GM13976 (cell line): ENCODE results near the gene RHCG.

ENCODE experiments used
- DNase-seq: peaks from one replicate; pipeline ENCODE4 v3.0.0; 2012; ENCODE audit warnings: low spot score
- in situ Hi-C: fragments of 300-500 bp; cut with MboI; formaldehyde crosslinking; loops from one replicate; pipeline ENCODE4 v1.12.0; 2022; ENCODE audit warnings: low sequenced_read_pairs, mixed read lengths, inconsistent platforms; ENCODE audit not compliant: unreplicated experiment
- TF ChIP-seq, protein P1 (sequence below): IDR thresholded peaks from 2 replicates; pipeline ENCODE4 v1.5.1; 2012; ENCODE audit warnings: borderline replicate concordance, mild to moderate bottlenecking; ENCODE audit not compliant: insufficient read depth; ENCODE audit errors: extremely low read depth, missing control alignments, control extremely low read depth

The RHCG gene

DNA sequence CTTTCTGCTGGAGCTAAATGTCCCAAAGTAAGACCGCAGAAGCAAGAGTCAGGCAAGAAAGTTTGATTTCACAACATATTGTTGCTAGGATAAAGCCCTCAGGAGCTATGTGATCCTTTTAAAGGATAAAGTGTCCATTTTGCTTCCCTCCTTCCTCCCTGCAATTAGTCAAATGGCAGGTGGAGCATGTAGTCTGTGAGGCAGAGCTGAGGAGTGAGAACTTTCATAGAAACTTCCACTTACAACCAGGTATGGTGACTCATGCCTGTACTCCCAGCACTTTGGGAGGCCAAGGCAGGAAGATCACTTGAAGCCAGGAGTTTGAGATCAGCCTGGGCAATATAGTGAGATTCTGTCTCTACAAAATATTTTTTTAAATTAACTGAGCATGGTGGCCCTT is 25.2 kb upstream of the RHCG start:
- TF ChIP-seq, protein P1, sequence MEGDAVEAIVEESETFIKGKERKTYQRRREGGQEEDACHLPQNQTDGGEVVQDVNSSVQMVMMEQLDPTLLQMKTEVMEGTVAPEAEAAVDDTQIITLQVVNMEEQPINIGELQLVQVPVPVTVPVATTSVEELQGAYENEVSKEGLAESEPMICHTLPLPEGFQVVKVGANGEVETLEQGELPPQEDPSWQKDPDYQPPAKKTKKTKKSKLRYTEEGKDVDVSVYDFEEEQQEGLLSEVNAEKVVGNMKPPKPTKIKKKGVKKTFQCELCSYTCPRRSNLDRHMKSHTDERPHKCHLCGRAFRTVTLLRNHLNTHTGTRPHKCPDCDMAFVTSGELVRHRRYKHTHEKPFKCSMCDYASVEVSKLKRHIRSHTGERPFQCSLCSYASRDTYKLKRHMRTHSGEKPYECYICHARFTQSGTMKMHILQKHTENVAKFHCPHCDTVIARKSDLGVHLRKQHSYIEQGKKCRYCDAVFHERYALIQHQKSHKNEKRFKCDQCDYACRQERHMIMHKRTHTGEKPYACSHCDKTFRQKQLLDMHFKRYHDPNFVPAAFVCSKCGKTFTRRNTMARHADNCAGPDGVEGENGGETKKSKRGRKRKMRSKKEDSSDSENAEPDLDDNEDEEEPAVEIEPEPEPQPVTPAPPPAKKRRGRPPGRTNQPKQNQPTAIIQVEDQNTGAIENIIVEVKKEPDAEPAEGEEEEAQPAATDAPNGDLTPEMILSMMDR = no peak
- DNase-seq = no peak
- in situ Hi-C loops = no loop called here

DNA sequence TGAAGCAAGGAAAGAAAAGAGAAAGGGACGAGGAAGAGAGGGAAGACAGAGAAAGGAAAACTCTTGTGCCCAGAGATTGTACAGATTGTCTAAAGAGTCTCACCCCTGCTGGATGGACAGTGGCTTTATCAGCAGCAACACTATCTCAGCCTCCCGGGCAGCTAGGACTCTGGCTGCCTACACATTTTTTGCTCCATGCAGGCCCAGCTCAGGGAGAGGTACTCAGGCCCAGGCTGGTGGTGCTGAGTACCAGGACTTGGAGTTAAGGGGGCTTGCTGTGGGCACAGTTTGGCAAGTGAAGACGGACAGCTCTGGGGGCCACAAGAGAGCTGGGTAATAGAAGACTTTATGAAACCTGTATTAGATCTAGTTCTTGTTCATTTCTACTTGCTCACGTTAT is 19.1 kb upstream of the RHCG start:
- TF ChIP-seq, protein P1 = no peak
- in situ Hi-C loops = no loop called here
- DNase-seq = no peak

DNA sequence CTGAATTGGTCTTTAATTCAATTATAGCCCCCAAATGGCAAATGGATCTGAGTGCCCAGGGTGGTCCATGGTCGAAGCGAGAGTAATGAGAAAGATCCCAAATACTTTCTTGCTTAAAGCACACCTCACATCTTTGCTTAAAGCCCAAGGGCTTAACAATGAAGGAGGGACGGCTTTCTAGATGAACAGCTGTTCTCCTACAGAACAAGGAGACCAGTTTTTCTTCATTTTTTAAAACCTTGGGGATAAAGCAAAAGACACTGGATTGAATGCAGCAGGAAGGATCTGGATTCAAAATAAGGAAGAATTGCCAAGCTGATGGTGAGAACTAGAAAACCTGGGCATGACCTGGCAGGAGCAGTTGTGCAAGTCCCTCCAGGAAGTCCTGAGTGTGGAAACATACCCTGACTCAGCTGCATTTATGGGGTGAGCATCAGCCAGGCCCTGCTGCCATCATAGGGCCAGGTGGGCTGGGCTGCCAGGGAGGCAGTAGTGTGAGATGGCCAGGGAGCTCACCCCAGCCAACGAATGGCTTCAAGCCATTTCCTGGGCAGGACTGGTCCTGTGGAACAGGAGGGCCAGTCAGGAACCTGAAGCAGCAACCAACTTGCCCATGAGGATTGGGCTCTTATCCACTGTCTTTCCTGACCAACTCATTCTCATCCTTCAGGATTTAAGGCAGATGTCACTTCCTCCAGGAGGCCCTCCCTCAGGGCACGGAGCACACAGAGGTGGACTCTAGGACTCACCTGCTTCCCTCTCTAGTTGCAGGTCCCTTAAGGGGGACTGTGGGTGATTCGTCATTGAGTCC is 18.4 kb upstream of the RHCG start:
- TF ChIP-seq, protein P1 = no peak
- no peak for DNase-seq
- in situ Hi-C loops = no loop called here

DNA sequence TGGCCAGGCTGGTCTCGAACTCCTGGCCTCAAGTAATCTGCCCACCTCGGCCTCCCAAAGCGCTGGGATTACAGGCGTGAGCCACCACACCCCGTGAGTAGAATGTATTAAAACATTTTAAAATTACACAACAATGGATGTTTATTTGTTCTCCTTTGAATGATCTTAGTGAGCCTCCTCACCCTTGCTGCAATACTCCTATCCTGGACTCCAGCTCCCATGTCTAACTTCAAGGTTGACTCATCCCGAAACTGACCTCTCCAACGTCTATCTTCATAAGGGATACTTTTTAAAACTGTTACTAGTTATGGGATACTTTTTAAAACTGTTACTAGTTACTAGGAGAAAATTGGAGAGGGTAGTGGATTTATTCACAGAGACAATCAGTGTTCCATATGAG is 17.8 kb upstream of the RHCG start:
- TF ChIP-seq, protein P1 = no peak
- in situ Hi-C loops = no loop called here
- DNase-seq = no peak

DNA sequence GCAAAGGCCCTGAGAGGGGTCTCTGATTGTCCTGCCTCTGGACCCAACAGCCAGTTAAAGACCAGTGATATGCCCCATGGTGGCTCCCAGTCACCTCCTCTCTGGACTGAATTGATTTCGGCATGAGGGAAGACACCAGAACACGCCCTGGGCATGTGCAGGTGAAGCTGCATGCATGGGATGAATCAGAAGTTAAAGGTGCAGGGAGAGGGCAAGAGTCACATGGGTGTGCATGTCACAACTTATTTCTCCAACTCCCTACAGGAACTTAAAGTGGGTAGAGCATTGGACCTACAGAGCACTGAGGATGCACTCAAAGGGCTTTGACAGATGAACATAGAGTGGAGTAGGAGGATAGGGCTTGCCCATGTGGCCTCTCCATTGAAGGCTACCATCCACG is 16.9 kb upstream of the RHCG start:
- TF ChIP-seq, protein P1 = no peak
- in situ Hi-C loops = no loop called here
- DNase-seq = no peak

DNA sequence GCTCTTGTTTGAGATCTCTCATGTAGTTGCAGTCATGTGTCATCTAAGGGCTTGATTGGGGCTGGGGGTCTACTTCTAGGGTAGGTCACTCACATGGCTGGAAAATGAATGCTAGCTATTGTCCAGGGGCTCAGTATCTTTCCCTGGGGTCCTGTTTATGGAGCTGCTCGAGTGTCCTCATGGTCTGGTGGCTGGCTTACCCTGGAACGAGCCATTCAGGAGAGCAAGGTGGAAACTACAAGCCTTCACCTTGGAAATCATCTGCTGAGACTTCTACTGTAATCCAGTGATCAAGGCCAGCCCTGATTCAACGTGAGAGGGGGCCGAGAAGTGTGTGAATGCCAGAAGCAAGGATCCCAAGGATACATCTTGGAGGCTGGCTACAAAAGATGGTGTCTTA is 16.2 kb upstream of the RHCG start:
- in situ Hi-C loops = no loop called here
- TF ChIP-seq, protein P1 = no peak
- DNase-seq = no peak

DNA sequence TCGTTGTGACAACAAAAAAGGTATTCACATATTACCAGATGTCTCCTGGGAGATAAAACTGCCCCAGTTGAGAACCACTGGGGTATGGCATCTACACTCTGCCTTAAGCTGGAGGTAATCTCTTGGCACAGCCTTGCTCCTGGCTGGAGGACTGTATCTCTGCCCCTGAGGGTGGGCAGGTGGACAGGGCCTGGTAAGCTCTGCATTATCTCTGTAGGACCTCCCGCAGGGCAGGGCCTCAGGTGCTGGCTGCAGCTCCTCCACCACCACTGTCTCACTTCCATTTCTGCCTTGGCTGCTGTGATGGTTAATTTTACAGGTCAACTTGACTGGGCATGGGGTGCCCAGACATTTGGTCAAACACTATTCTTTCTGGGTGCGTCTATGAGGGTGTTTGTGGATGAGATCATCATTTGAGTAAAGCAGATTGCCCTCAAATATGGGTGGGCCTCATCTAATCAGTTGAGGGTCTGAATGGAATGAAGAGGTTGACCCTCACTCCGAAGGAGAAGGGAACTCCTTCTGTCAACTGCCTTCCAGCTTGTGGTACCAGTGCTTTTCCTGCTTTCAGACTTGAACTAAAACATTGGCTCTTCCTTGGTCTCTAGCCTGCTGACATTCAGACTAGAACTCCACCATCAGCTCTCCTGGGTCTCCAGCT is 9.8 kb upstream of the RHCG start:
- in situ Hi-C loops = no loop called here
- DNase-seq = no peak
- TF ChIP-seq, protein P1 = no peak
